OCI-M2 (cell line): ENCODE measurements around the gene TTLL9.

ENCODE experiments used
- DNase-seq: peaks from one replicate; lab custom pipeline; 2025; ENCODE audit not compliant: unreplicated experiment; lab: John Stamatoyannopoulos, UW

TTLL9 gene

GRCh38 chr20:31836853-31837608 is 33.4 kb upstream of the TTLL9 start:
- DNase-seq = no peak

GRCh38 chr20:31837896-31838397 is 32.5 kb upstream of the TTLL9 start:
- DNase-seq = no peak

- no peak for DNase-seq
These were observed 31.7 kb upstream of the TTLL9 start for GRCh38 chr20:31838646-31839292.

GRCh38 chr20:31839782-31840487 is 30.5 kb upstream of the TTLL9 start:
- DNase-seq = no peak

GRCh38 chr20:31840906-31841816 is 29.3 kb upstream of the TTLL9 start:
- no peak for DNase-seq

- no peak for DNase-seq
These were observed 28.5 kb upstream of the TTLL9 start for GRCh38 chr20:31841928-31842327.

- no peak for DNase-seq
These were observed 27.8 kb upstream of the TTLL9 start for GRCh38 chr20:31842471-31843157.

- no peak for DNase-seq
These were observed 27.1 kb upstream of the TTLL9 start for GRCh38 chr20:31843288-31843687.

- DNase-seq = no peak
These were observed 26.6 kb upstream of the TTLL9 start for GRCh38 chr20:31843881-31844280.

GRCh38 chr20:31844737-31845299 is 25.6 kb upstream of the TTLL9 start:
- no peak for DNase-seq

GRCh38 chr20:31845300-31845863 is 25.1 kb upstream of the TTLL9 start, which contains the start of gene FOXS1:
Gene FOXS1 (minus strand): TSS chr20:31845604. CDS start chr20:31845542, 62 bp downstream.
- DNase-seq = no peak

GRCh38 chr20:31846793-31847138 is 23.7 kb upstream of the TTLL9 start:
- no peak for DNase-seq

GRCh38 chr20:31848088-31848999 is 22.1 kb upstream of the TTLL9 start:
- no peak for DNase-seq

- DNase-seq = no peak
These were observed 21.0 kb upstream of the TTLL9 start for GRCh38 chr20:31849306-31849930.

- DNase-seq = no peak
These were observed 19.0 kb upstream of the TTLL9 start for GRCh38 chr20:31851240-31851955.

GRCh38 chr20:31853481-31853880 is 17.0 kb upstream of the TTLL9 start:
- DNase-seq = no peak

GRCh38 chr20:31856516-31856915 is 13.9 kb upstream of the TTLL9 start:
- DNase-seq = no peak
